BJ (cell line): ENCODE measurements around the gene LRIG2. TPM values are rescaled to one million over a fixed set of nuclear protein-coding genes. Genes with fewer than 3 reads are reported as not detected.
"Not testable (repeated sequence)": the region's sequence is repeated elsewhere in the genome, so short reads cannot be mapped to it uniquely, and the experiment has no call there.

ENCODE experiments used
- CTCF ChIA-PET: fragments of 350-600 bp; formaldehyde crosslinking; extraction: SDS; loops from one replicate; lab custom pipeline; 2021; ENCODE audit warnings: antibody characterized with exemption, inconsistent platforms; lab: Yijun Ruan, JAX
- POLR2A ChIA-PET: fragments of 300-600 bp; sonication (Branson Sonifier 250); formaldehyde crosslinking; extraction: SDS; loops from one replicate; lab custom pipeline; 2021; ENCODE audit warnings: antibody characterized with exemption; lab: Charles Lee
- DNase-seq: peaks from one replicate; pipeline ENCODE4 v3.0.0-alpha.2; 2011; ENCODE audit warnings: low read depth
- H3K27me3 ChIP-seq: 2 replicates; pipeline ENCODE4 v1.6.0; 2011; ENCODE audit warnings: low read length; ENCODE audit not compliant: control insufficient read depth, insufficient read depth
- H3K36me3 ChIP-seq: 2 replicates; pipeline ENCODE4 v1.5.1; 2011; ENCODE audit warnings: low read length; ENCODE audit not compliant: control insufficient read depth, insufficient read depth
- H3K4me3 ChIP-seq: 2 replicates; pipeline ENCODE4 v1.5.1; 2011; ENCODE audit warnings: low read depth, mild to moderate bottlenecking, control low read depth, low read length
- CTCF ChIP-seq: IDR thresholded peaks from 2 replicates; pipeline ENCODE4 v1.5.1; 2011; ENCODE audit warnings: low read depth, mild to moderate bottlenecking, control low read depth, inconsistent platforms, low read length, moderate library complexity; ENCODE audit not compliant: insufficient read depth
- polyA plus RNA-seq: library from polyadenylated mRNA; depleted of rRNA; stranded (reverse); fragments of >200 nt; gene quantifications from 2 replicates; pipeline ENCODE4 v1.2.3, GENCODE V29; 2011

LRIG2 gene
- polyA plus RNA-seq, 1 experiment = 5.3 TPM

DNA sequence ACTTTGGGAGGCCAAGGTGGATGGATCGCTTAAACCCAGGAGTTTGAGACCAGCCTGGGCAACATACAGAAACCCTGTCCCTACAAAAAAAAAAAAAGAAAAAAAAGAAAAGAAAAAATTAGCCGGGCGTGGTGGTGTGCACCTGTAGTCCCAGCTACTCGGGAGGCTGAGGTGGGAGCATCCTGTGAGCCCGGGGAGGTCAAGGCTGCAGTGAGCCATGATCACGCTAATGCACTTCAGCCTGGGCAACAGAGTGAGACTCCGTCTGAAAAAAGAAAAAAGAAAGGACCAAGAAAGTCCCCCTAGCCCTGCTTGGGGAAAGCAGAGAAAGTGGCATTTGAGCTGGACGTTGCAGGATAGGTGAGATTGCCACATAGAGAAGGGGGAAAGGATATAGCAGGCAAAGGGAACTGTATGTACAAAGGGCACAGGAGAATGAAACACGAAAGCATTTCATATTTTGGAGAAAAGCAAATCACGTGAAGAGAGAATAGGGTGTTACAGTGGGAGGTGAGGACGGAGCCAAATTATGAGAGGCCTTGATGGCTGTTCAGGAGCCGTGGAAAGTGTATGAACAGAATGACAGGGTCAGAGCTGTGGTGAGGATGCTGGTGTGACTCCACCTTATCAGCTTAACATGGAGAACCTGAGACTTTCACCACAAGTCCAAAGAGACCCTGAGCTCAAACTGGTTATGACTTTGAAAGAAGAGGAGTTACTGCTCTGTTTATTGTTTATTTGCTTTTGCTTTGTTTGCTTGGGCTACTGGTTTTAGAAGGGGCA lies 19.5 kb upstream of the LRIG2 start:
- H3K36me3 ChIP-seq = no peaks in the 10 kb centered on the region
- no peak for TF ChIP-seq CTCF
- no peak overlapping the region for H3K4me3 ChIP-seq
- ChIA-PET CTCF (interaction anchor here (1.1 to 2.9 kb wide), 3 partner anchors 11 to 245 kb away, joined by 3 to 13 read pairs (median 6); partner anchors contain the start of gene LRIG2), POLR2A (no interaction called here)
- DNase-seq = no peak
- no peaks in the 10 kb centered on the region for H3K27me3 ChIP-seq

GRCh38 chr1:113055570-113055969 lies 17.4 kb upstream of the LRIG2 start:
- POLR2A ChIA-PET = no interaction called here
- H3K27me3 ChIP-seq = no peaks in the 10 kb centered on the region
- H3K4me3 ChIP-seq = no peak overlapping the region
- CTCF ChIA-PET = no interaction called here
- H3K36me3 ChIP-seq = no peaks in the 10 kb centered on the region
- TF ChIP-seq CTCF = no peak
- no peak for DNase-seq

DNA sequence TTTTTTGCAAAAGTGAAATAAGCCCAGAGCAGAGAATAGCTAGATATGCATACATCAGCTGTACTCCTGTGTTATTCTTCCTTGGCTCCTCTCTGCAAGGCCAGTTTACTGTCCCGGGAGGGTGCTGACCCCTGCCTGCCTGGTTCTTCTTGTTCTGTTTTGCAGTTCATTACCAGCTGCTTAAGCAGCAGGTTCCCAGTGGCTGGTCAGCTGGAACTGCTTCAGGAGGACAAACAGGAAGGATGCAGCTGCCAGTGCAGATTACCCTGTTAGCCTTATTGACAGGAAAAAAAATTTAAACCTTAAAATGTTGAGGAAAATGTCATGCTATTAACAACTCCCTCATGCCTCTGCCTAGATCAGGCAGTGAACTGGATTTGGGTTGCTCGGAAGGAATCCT lies 16.0 kb upstream of the LRIG2 start:
- DNase-seq = no peak
- ChIA-PET POLR2A (interaction anchor here (0.6 kb wide), 1 partner anchor 16 kb away, joined by 3 read pairs; the partner anchor contains the start of gene LRIG2), CTCF (interaction anchor here (0.9 to 8.6 kb wide), 4 partner anchors 15 to 644 kb away, joined by 3 to 69 read pairs (median 11); partner anchors contain the start of genes LRIG2 and PPM1J)
- Histone ChIP-seq H3K27me3 (no peaks in the 10 kb centered on the region), H3K36me3 (no peaks in the 10 kb centered on the region), H3K4me3 (no peak overlapping the region)
- TF ChIP-seq CTCF = no peak

- DNase-seq = no peak
- ChIA-PET POLR2A (no interaction called here), CTCF (interaction anchor here (3.7 to 8.6 kb wide), 2 partner anchors 13 to 17 kb away, joined by 19 to 69 read pairs; partner anchors contain the start of gene LRIG2)
- no peak for TF ChIP-seq CTCF
- Histone ChIP-seq H3K36me3 (no peaks in the 10 kb centered on the region), H3K27me3 (no peaks in the 10 kb centered on the region), H3K4me3 (no peak overlapping the region)
Measured at GRCh38 chr1:113058941-113059706, 13.9 kb upstream of the LRIG2 start.

GRCh38 chr1:113063456-113063855 lies 9.5 kb upstream of the LRIG2 start:
- H3K4me3 ChIP-seq, POLR2A ChIA-PET, H3K36me3 ChIP-seq, DNase-seq, H3K27me3 ChIP-seq: not testable (repeated sequence)
- CTCF ChIA-PET = interaction anchor here (8.6 kb wide), 1 partner anchor 9 kb away, joined by 69 read pairs; the partner anchor contains the start of gene LRIG2
